Osteoblast (primary cell): Measurements from ENCODE around the gene FGF10. TPM values are rescaled to one million over a fixed set of nuclear protein-coding genes. Genes with fewer than 3 reads are reported as not detected.

ENCODE experiments used
- DNase-seq: peaks from one replicate; pipeline ENCODE4 v3.0.0; 2011; ENCODE audit warnings: low spot score, mixed read lengths; ENCODE audit not compliant: insufficient read length; ENCODE audit errors: missing footprints
- H2AFZ ChIP-seq: 2 replicates; pipeline ENCODE4 v1.6.0; 2011; ENCODE audit warnings: mild to moderate bottlenecking, low read length
- H3K27ac ChIP-seq: 2 replicates; pipeline ENCODE4 v1.5.1; 2011; ENCODE audit warnings: mild to moderate bottlenecking, low read depth, low read length, moderate library complexity
- H3K27me3 ChIP-seq: 2 replicates; pipeline ENCODE4 v1.6.0; 2012; ENCODE audit warnings: mild to moderate bottlenecking, control low read depth, inconsistent platforms, low read length, moderate library complexity; ENCODE audit not compliant: insufficient read depth
- H3K36me3 ChIP-seq: 2 replicates; pipeline ENCODE4 v1.5.1; 2011; ENCODE audit warnings: mild to moderate bottlenecking, low read length, control low read depth, moderate library complexity; ENCODE audit not compliant: insufficient read depth
- H3K4me1 ChIP-seq: 2 replicates; pipeline ENCODE4 v1.5.1; 2011; ENCODE audit warnings: mild to moderate bottlenecking, low read length, control low read depth, moderate library complexity; ENCODE audit not compliant: insufficient read depth
- H3K4me2 ChIP-seq: 2 replicates; pipeline ENCODE4 v1.6.0; 2011; ENCODE audit warnings: mild to moderate bottlenecking, low read length; ENCODE audit not compliant: insufficient read depth
- H3K4me3 ChIP-seq: fragments of 200-600 bp; sonication (generic); 3 replicates; pipeline ENCODE4 v1.5.1; 2012; ENCODE audit warnings: mild to moderate bottlenecking, low read length, inconsistent platforms; ENCODE audit not compliant: insufficient read depth
- H3K79me2 ChIP-seq: 2 replicates; pipeline ENCODE4 v1.6.0; 2012; ENCODE audit warnings: mild to moderate bottlenecking, low read length, control low read depth, inconsistent platforms; ENCODE audit not compliant: insufficient read depth
- H3K9me3 ChIP-seq: 2 replicates; pipeline ENCODE4 v1.5.1; 2011; ENCODE audit warnings: low read depth, low read length, control low read depth
- H4K20me1 ChIP-seq: 2 replicates; pipeline ENCODE4 v1.6.0; 2012; ENCODE audit warnings: mild to moderate bottlenecking, low read length, control low read depth; ENCODE audit not compliant: insufficient read depth
- CTCF ChIP-seq: IDR thresholded peaks from 2 replicates; pipeline ENCODE4 v1.5.1; 2011; ENCODE audit warnings: mild to moderate bottlenecking, low read depth, low read length, moderate library complexity; ENCODE audit errors: extremely low read depth
- total RNA-seq: library from RNA; depleted of rRNA; stranded (reverse); fragments of >200 nt; gene quantifications from 2 replicates; pipeline ENCODE4 v1.2.3, GENCODE V29; 2012

Gene FGF10
- total RNA-seq, 1 donor: 1.4 TPM

DNA sequence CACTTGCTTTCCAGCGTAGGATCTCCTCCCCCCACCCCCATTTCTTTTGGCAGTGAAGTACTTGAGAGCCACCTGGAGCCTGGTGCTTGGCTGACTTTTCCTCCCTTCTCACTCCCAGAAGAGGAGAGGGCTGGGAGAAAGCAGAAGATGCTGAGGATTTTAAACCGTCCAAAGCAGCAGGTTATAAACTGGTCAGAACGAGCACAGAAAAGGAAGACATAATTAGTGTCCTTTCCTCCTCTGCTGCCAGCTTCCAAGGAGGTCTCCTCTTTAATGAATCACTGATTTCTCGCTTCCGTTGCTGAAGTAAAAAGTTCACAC, 563 bp upstream of the FGF10 start:
- Histone ChIP-seq H3K4me2 (peak overlapping the region; percentile 80), H3K36me3 (no peaks in the 10 kb centered on the region), H3K9me3 (no peaks in the 10 kb centered on the region), H4K20me1 (no peaks in the 10 kb centered on the region), H3K4me1 (peaks cover 9% of the 10 kb centered on the region), H2AFZ (peak overlapping the region; percentile 85), H3K27me3 (peaks cover 23% of the 10 kb centered on the region), H3K4me3 (peak overlapping the region; percentile 68), H3K27ac (no peak overlapping the region), H3K79me2 (no peaks in the 10 kb centered on the region)
- no peak for TF ChIP-seq CTCF
- peak; percentile 3 for DNase-seq

GRCh38 chr5:44388321-44389089, 715 bp downstream of the FGF10 start:
- peaks cover 9% of the 10 kb centered on the region for H3K4me1 ChIP-seq
- H3K27me3 ChIP-seq: peaks cover 23% of the 10 kb centered on the region
- peak overlapping the region; percentile 80 for H3K4me2 ChIP-seq
- H3K4me3 ChIP-seq: peak overlapping the region; percentile 68
- H3K36me3 ChIP-seq: no peaks in the 10 kb centered on the region
- H4K20me1 ChIP-seq: no peaks in the 10 kb centered on the region
- TF ChIP-seq CTCF: no peak
- no peaks in the 10 kb centered on the region for H3K9me3 ChIP-seq
- peak overlapping the region; percentile 66 for H2AFZ ChIP-seq
- H3K79me2 ChIP-seq: no peaks in the 10 kb centered on the region
- no peak overlapping the region for H3K27ac ChIP-seq
- peak; percentile 36 for DNase-seq

DNA sequence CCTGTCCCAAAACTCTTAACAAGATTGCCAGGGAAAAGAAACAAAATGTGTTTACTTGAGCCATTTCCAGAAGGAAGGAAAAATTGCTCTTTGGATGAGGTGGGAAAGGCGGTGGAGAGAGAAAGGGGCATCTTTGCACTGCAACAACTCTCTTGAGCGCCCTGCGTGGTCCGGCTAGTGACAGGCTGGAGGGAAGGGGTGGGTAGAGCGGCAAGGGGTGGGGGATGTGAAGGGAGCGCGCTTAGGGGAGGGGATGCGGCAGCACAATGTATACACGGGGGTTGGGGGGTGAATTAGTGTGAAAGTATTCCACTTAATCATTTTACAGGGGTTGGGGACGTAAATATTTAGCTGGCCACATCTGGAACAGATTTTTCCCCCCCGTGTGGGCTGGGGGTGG, 1.3 kb downstream of the FGF10 start:
- Histone ChIP-seq H3K79me2 (no peaks in the 10 kb centered on the region), H3K4me3 (no peak overlapping the region), H3K27me3 (peaks cover 23% of the 10 kb centered on the region), H3K36me3 (no peaks in the 10 kb centered on the region), H3K4me1 (peaks cover 9% of the 10 kb centered on the region), H2AFZ (no peak overlapping the region), H4K20me1 (no peaks in the 10 kb centered on the region), H3K27ac (no peak overlapping the region), H3K4me2 (no peak overlapping the region), H3K9me3 (no peaks in the 10 kb centered on the region)
- TF ChIP-seq CTCF: no peak
- DNase-seq: no peak

DNA sequence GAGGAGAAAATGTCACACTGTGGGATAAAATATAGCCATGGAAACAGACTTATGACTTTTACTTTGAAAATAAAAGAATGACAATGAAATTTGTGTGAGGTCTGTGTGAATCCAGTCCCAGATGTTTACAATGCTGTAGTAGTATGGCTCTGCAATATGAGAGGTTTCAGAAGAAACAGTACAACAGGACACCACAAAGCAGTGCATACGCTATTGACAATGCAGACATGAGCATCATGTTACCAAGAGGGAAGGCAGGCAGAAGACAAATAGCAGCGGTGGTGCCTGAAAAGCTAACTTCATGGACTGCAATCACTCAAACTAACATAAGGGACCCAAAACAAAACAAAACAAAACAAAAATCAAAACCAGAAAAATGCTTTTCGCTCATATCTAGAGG, 1.8 kb downstream of the FGF10 start:
- H3K36me3 ChIP-seq: no peaks in the 10 kb centered on the region
- H3K27me3 ChIP-seq: peaks cover 23% of the 10 kb centered on the region
- no peaks in the 10 kb centered on the region for H3K9me3 ChIP-seq
- peaks cover 9% of the 10 kb centered on the region for H3K4me1 ChIP-seq
- no peak overlapping the region for H3K4me2 ChIP-seq
- no peaks in the 10 kb centered on the region for H3K79me2 ChIP-seq
- H3K27ac ChIP-seq: no peak overlapping the region
- no peak for DNase-seq
- H2AFZ ChIP-seq: no peak overlapping the region
- no peak for TF ChIP-seq CTCF
- no peak overlapping the region for H3K4me3 ChIP-seq
- no peaks in the 10 kb centered on the region for H4K20me1 ChIP-seq
